ENCODE results near the gene MVB12B.

Gene MVB12B

GRCh38 chr9:126457175-126457547, 130.5 kb downstream of the MVB12B start:
- H3K27ac ChIP-seq: no peak overlapping the region
- intact Hi-C loops (cut with DNase I; ENCODE audit: low total_unique reads): no loop called here
- H3K9me3 ChIP-seq: no peaks in the 10 kb centered on the region
- H3K4me1 ChIP-seq: no peaks in the 10 kb centered on the region
- no peak for DNase-seq
- peaks cover 4 to 12% (median 9%) of the 10 kb centered on the region in 3 donors for H3K36me3 ChIP-seq
- no peak overlapping the region for H3K4me3 ChIP-seq
- H3K27me3 ChIP-seq: no peaks in the 10 kb centered on the region
- no peak for TF ChIP-seq CTCF (IDR thresholded peaks at IDR 0.05)

GRCh38 chr9:126457890-126458289, 131.3 kb downstream of the MVB12B start:
- intact Hi-C loops (cut with DNase I; ENCODE audit: low total_unique reads): no loop called here
- no peak for TF ChIP-seq CTCF (IDR thresholded peaks at IDR 0.05)
- no peak overlapping the region for H3K4me3 ChIP-seq
- no peaks in the 10 kb centered on the region for H3K27me3 ChIP-seq
- no peaks in the 10 kb centered on the region for H3K9me3 ChIP-seq
- H3K4me1 ChIP-seq: no peaks in the 10 kb centered on the region
- H3K36me3 ChIP-seq: peaks cover 4 to 14% (median 10%) of the 10 kb centered on the region in 3 donors
- no peak overlapping the region for H3K27ac ChIP-seq
- DNase-seq: no peak

GRCh38 chr9:126459126-126459525, 132.5 kb downstream of the MVB12B start:
- Histone ChIP-seq H3K4me1 (no peaks in the 10 kb centered on the region), H3K36me3 (peaks cover 4 to 14% (median 4%) of the 10 kb centered on the region in 3 donors), H3K27me3 (no peaks in the 10 kb centered on the region), H3K4me3 (no peak overlapping the region), H3K9me3 (no peaks in the 10 kb centered on the region), H3K27ac (no peak overlapping the region)
- DNase-seq: peak in 1 of 2 donors; percentile 41
- intact Hi-C loops (cut with DNase I; ENCODE audit: low total_unique reads): no loop called here
- TF ChIP-seq CTCF (IDR thresholded peaks at IDR 0.05): no peak

DNA sequence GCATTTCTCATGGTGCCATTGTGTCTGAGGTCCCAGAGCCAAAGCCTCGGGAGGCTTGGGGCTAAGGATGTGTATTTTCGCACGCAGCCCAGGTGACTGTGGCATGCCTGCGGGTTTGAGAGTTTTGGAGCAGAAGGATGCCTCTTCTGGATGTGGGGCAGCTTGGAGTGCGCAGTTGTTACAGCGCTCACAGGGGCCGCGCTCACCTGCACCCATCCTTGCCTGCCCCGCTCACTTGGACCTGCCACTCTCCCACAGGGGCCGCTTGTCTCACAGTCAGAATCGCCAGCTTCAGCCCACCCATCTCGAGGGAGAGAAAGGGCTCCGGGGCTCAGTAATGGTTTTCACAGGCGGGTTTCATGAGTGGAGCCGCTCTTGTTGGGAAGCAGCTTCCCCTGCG, 132.9 kb downstream of the MVB12B start:
- Histone ChIP-seq H3K27me3 (no peaks in the 10 kb centered on the region), H3K4me3 (no peak overlapping the region), H3K9me3 (no peaks in the 10 kb centered on the region), H3K36me3 (peaks cover 4 to 14% (median 4%) of the 10 kb centered on the region in 3 donors), H3K27ac (no peak overlapping the region), H3K4me1 (no peaks in the 10 kb centered on the region)
- intact Hi-C loops (cut with DNase I; ENCODE audit: low total_unique reads): no loop called here
- TF ChIP-seq CTCF (IDR thresholded peaks at IDR 0.05): no peak
- DNase-seq: no peak

GRCh38 chr9:126459965-126460843, 133.6 kb downstream of the MVB12B start:
- intact Hi-C loops (cut with DNase I; ENCODE audit: low total_unique reads): no loop called here
- Histone ChIP-seq H3K27me3 (no peaks in the 10 kb centered on the region), H3K4me3 (no peak overlapping the region), H3K4me1 (no peaks in the 10 kb centered on the region), H3K27ac (no peak overlapping the region), H3K9me3 (no peaks in the 10 kb centered on the region), H3K36me3 (peaks cover 4 to 14% (median 4%) of the 10 kb centered on the region in 3 donors)
- TF ChIP-seq CTCF (IDR thresholded peaks at IDR 0.05): no peak
- peak in 1 of 2 donors; percentile 29 for DNase-seq
